Muscle layer of colon (tissue), 2 donors: ENCODE data around the gene ZBTB2.
"Not testable (repeated sequence)": the region's sequence is repeated elsewhere in the genome, so short reads cannot be mapped to it uniquely, and the experiment has no call there.

Experiments used
- H3K27ac ChIP-seq: one replicate; pipeline ENCODE4 v1.7.0; 2013; ENCODE audit warnings: low read depth, mild to moderate bottlenecking, low read length, moderate library complexity
- H3K27me3 ChIP-seq, 2 donors: one replicate each; pipeline ENCODE4 v1.7.0; 2013; ENCODE audit warnings: low read length in 2 of 2, mild to moderate bottlenecking in 2 of 2; ENCODE audit not compliant: insufficient read depth in 2 of 2, control insufficient read depth in 1 of 2
- H3K36me3 ChIP-seq: one replicate; pipeline ENCODE4 v1.7.0; 2013; ENCODE audit warnings: mild to moderate bottlenecking, low read length; ENCODE audit not compliant: insufficient read depth
- H3K4me1 ChIP-seq: one replicate; pipeline ENCODE4 v1.7.0; 2013; ENCODE audit warnings: mild to moderate bottlenecking, low read length; ENCODE audit not compliant: insufficient read depth
- H3K4me3 ChIP-seq, 2 donors: one replicate each; pipeline ENCODE4 v1.7.0; 2013; ENCODE audit warnings: low read length in 2 of 2, low read depth in 1 of 2, mild to moderate bottlenecking in 1 of 2, moderate library complexity in 1 of 2
- H3K9ac ChIP-seq: one replicate; pipeline ENCODE4 v1.7.0; 2013; ENCODE audit warnings: low read length
- H3K9me3 ChIP-seq: one replicate; pipeline ENCODE4 v1.7.0; 2013; ENCODE audit warnings: mild to moderate bottlenecking, low read length
- donor health status: abdominal sarcoma.
- donor health status: Adenocarcinoma of cecum.

ZBTB2 gene

DNA sequence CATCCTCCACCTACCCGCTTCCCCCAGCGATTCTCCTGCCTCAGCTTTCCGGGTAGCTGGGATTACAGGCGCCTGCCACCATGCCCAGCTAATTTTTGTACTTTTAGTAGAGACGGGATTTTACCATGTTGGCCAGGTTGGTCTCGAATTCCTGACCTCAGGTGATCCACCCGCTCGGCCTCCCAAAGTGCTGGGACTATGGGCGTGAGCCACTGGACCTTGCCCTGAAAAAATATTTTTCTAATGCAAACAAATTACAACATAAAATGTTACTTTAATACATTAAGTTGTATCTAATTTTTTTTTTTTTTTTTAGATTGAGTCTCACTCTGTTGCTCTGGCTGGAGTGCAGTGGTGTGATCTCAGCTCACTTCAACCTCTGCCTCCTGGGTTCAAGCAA lies 8.7 kb downstream of the ZBTB2 start:
- not testable (repeated sequence) for H3K9me3 ChIP-seq, H3K4me1 ChIP-seq, H3K4me3 ChIP-seq, H3K9ac ChIP-seq, H3K27ac ChIP-seq, H3K27me3 ChIP-seq, H3K36me3 ChIP-seq

DNA sequence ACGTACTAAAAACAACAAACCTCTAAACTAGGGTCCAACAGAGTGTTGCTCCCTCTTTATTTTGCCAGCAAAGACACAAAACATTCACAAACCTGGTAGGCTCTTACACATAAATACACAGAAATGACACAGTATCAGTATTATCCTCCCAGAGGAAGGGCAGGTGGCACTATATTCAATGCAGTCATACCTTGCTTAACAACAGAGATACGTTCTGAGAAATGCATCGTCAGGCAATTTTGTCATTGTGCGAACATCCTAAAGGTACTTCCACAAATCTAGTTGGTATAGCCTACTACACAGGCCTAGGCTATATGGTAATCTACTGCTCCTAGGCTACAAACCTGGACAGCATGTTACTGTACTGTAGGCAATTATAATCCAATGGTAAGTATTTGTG lies 9.6 kb downstream of the ZBTB2 start:
- no peak overlapping the region for H3K27ac ChIP-seq
- H3K9me3 ChIP-seq = no peaks in the 10 kb centered on the region
- no peak overlapping the region for H3K4me3 ChIP-seq
- peaks cover 9% of the 10 kb centered on the region for H3K4me1 ChIP-seq
- no peaks in the 10 kb centered on the region for H3K36me3 ChIP-seq
- H3K9ac ChIP-seq = no peak overlapping the region
- no peaks in the 10 kb centered on the region for H3K27me3 ChIP-seq

DNA sequence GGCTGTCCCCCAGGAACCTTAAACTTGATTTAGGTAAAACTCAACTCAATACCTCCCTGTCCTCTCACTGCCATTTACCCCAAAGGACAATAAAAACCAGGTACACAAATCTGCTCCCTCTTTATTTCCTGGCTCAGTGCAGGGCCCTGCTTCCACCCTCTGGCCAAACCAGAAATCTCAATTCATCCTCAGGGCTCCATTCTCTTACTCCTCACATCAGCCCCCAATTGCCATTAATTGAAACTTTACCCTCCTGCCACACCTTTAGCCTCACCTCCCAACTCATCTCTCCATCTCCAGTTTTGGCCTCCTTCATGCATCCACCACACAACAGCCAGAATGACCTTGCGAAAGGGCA lies 10.5 kb downstream of the ZBTB2 start:
- Histone ChIP-seq H3K27me3 (no peaks in the 10 kb centered on the region), H3K9ac (no peak overlapping the region), H3K36me3 (no peaks in the 10 kb centered on the region), H3K4me1 (peaks cover 9% of the 10 kb centered on the region), H3K4me3 (no peak overlapping the region), H3K27ac (no peak overlapping the region), H3K9me3 (no peaks in the 10 kb centered on the region)

DNA sequence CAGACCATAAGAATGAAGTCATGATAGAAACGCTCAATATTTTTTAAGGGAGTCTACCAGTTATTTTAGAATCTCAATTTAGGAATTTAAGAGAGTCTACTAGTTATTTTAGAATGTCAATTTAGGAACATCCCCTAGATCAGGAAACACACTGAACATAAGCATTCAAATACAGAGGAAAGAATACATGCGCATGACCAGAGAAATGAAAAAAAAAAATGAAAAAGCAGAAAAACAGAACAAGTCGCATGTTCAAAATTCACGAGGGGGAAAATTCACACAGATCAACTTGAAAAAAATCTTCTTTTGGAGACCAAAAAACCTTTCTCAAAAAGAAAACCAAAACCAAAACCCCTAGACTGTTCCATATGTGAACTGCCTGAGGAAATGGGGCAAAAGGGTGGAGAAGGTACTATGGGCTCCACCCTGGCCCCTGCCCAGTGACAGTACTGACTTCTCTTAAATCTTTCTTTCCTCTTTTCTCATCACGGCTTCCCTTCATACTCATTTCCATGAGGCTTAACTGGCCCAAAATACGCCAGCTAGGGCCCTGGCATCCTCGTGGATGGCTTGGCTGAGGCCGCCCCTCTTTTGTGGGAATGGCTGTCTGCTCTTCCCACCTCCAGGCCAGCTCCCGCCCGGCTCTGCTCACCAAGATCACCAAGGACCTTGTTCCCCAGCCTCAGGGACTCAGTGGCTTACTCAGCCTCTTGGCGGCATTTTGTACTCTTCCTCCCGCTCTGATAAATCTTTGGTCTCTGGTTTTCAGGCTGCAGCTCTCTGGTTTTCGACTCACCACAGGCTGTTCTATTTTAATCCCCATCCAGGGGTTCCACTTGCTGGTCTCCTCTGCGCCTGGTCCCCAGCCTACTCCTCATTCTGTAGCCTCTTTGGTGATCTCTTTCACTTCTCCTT lies 11.2 kb downstream of the ZBTB2 start:
- Histone ChIP-seq H3K27ac (no peak overlapping the region), H3K36me3 (no peaks in the 10 kb centered on the region)

DNA sequence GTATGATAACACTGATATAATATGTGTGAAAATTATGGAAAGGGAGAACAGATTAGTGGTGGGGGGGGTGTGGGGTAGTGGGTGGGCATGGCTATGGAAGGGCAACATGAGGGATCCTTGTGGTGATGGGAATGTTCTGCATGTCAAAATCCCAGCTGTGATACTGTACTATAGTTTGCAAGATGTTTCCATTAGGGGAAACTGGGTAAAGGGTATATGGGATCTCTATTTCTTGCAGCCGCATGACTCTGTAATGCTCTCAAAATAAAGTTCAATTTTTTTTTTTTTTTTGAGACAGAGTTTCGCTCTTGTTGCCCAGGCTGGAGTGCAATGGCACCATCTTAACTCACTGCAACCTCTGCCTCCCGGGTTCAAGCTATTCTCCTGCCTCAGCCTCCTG lies 14.3 kb downstream of the ZBTB2 start:
- Histone ChIP-seq H3K27me3 (no peaks in the 10 kb centered on the region), H3K4me1 (no peaks in the 10 kb centered on the region), H3K9ac (no peak overlapping the region), H3K4me3 (no peak overlapping the region), H3K9me3 (no peaks in the 10 kb centered on the region), H3K27ac (no peak overlapping the region), H3K36me3 (peaks cover 6% of the 10 kb centered on the region)

More for the DNA sequence above, 11.2 kb downstream of the ZBTB2 start:
- H3K4me1 ChIP-seq = peaks cover 4% of the 10 kb centered on the region
- no peaks in the 10 kb centered on the region for H3K9me3 ChIP-seq
- H3K4me3 ChIP-seq = no peak overlapping the region
- H3K27me3 ChIP-seq = no peaks in the 10 kb centered on the region
- no peak overlapping the region for H3K9ac ChIP-seq

DNA sequence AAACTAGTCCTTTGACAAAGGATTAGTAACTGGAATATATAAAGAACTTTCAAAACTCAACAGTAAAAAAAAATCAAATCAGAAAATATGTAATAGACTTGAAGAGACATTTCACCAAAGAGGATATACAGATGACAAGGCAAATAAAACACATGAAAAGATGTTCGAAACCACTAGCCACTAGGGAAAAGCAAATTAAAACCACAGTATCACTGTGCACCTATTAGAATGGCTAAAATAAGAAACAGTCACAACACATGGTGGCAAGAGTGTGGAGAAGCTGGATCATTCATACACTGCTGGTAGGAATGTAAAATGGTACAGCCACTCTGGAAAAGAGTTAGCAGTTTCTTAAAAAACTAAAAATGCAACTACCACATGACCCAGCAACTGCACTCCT lies 14.9 kb downstream of the ZBTB2 start:
- no peak overlapping the region for H3K4me3 ChIP-seq
- no peaks in the 10 kb centered on the region for H3K9me3 ChIP-seq
- H3K27me3 ChIP-seq = no peaks in the 10 kb centered on the region
- peaks cover 12% of the 10 kb centered on the region for H3K36me3 ChIP-seq
- no peak overlapping the region for H3K9ac ChIP-seq
- no peak overlapping the region for H3K27ac ChIP-seq
- no peaks in the 10 kb centered on the region for H3K4me1 ChIP-seq

GRCh38 chr6:151375833-151376232 lies 15.5 kb downstream of the ZBTB2 start:
- Histone ChIP-seq H3K27me3 (no peaks in the 10 kb centered on the region), H3K9me3 (no peaks in the 10 kb centered on the region), H3K27ac (no peak overlapping the region), H3K4me3 (no peak overlapping the region), H3K4me1 (no peaks in the 10 kb centered on the region), H3K36me3 (peaks cover 17% of the 10 kb centered on the region), H3K9ac (no peak overlapping the region)

GRCh38 chr6:151374036-151374683 lies 17.2 kb downstream of the ZBTB2 start:
- no peak overlapping the region for H3K27ac ChIP-seq
- H3K4me1 ChIP-seq = no peaks in the 10 kb centered on the region
- peaks cover 17% of the 10 kb centered on the region for H3K36me3 ChIP-seq
- H3K9me3 ChIP-seq = no peaks in the 10 kb centered on the region
- H3K4me3 ChIP-seq = no peak overlapping the region
- no peaks in the 10 kb centered on the region for H3K27me3 ChIP-seq
- H3K9ac ChIP-seq = no peak overlapping the region

DNA sequence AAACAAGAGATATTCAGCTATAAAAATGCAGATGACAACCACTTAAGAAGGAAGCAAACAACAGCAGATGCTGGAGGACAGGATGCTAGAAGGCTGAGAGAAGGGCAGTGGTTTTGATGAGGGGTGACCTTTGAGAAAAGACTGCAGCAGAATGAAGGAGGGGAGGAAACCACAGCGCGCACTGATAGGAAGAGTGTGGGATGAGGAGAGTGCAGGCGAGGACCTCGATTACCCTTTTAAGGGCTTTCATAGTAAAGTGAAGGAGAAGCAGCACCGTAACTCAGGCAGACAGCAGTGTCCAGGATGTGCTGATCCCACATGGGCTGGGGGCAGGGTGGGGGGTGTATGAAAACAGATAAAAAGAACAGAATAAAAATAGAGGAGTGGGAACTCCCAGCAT lies 19.2 kb downstream of the ZBTB2 start:
- H3K27ac ChIP-seq = no peak overlapping the region
- H3K4me1 ChIP-seq = no peaks in the 10 kb centered on the region
- H3K4me3 ChIP-seq = no peak overlapping the region
- no peaks in the 10 kb centered on the region for H3K9me3 ChIP-seq
- H3K27me3 ChIP-seq = no peaks in the 10 kb centered on the region
- no peak overlapping the region for H3K9ac ChIP-seq
- H3K36me3 ChIP-seq = peaks cover 17% of the 10 kb centered on the region

GRCh38 chr6:151370509-151371078 lies 20.8 kb downstream of the ZBTB2 start:
- no peak overlapping the region for H3K27ac ChIP-seq
- H3K27me3 ChIP-seq = no peaks in the 10 kb centered on the region
- no peak overlapping the region for H3K4me3 ChIP-seq
- H3K4me1 ChIP-seq = no peaks in the 10 kb centered on the region
- no peak overlapping the region for H3K9ac ChIP-seq
- H3K36me3 ChIP-seq = peaks cover 27% of the 10 kb centered on the region
- H3K9me3 ChIP-seq = no peaks in the 10 kb centered on the region

- Histone ChIP-seq H3K4me1 (no peaks in the 10 kb centered on the region), H3K9me3 (no peaks in the 10 kb centered on the region), H3K36me3 (peaks cover 13% of the 10 kb centered on the region), H3K4me3 (no peak overlapping the region), H3K9ac (no peak overlapping the region), H3K27me3 (no peaks in the 10 kb centered on the region), H3K27ac (no peak overlapping the region)
Observed at GRCh38 chr6:151365233-151365632, 26.1 kb downstream of the ZBTB2 start.
